Ovary (tissue), 3 donors: ENCODE results near the gene PASK.

ENCODE experiments used
- CTCF ChIP-seq, 3 donors: fragments of 450-650 bp in 2 of 3; fragments of 200-600 bp in 1 of 3; IDR thresholded peaks; one replicate each; pipeline versions ENCODE4 v1.5.1 to v1.8.0; 2016 to 2022; ENCODE audit warnings: antibody characterized with exemption in 3 of 3, mild to moderate bottlenecking in 1 of 3
- EP300 ChIP-seq: sonication (generic); formaldehyde crosslinking; IDR thresholded peaks from one replicate; pipeline ENCODE4 v1.6.1; 2017; ENCODE audit warnings: antibody characterized with exemption
- POLR2A ChIP-seq: fragments of 450-650 bp; IDR thresholded peaks from one replicate; pipeline ENCODE4 v1.6.1; 2017; ENCODE audit warnings: antibody characterized with exemption, mild to moderate bottlenecking, moderate library complexity
- donor health status: DM: no; HTN: no; CAD: no.

- no peak for TF ChIP-seq CTCF (IDR thresholded peaks at IDR 0.05)
- no peak for TF ChIP-seq EP300
- no peak for TF ChIP-seq POLR2A
These were observed 83.9 kb downstream of the PASK start for GRCh38 chr2:241065355-241065803.
